Activated CD4-positive, alpha-beta T cell treated with anti-CD3 and anti-CD28 coated beads for 4 hours (primary cell): ENCODE data around the gene PC.
A peak's percentile ranks its signal among the peaks of the same experiment; 100 is the strongest.
"Not testable (repeated sequence)": the region's sequence is repeated elsewhere in the genome, so short reads cannot be mapped to it uniquely, and the experiment has no call there.

ENCODE experiments used
- DNase-seq, 2 donors: peaks; one replicate each; pipeline ENCODE4 v3.0.0-alpha.2; 2020

Gene PC, protein sequence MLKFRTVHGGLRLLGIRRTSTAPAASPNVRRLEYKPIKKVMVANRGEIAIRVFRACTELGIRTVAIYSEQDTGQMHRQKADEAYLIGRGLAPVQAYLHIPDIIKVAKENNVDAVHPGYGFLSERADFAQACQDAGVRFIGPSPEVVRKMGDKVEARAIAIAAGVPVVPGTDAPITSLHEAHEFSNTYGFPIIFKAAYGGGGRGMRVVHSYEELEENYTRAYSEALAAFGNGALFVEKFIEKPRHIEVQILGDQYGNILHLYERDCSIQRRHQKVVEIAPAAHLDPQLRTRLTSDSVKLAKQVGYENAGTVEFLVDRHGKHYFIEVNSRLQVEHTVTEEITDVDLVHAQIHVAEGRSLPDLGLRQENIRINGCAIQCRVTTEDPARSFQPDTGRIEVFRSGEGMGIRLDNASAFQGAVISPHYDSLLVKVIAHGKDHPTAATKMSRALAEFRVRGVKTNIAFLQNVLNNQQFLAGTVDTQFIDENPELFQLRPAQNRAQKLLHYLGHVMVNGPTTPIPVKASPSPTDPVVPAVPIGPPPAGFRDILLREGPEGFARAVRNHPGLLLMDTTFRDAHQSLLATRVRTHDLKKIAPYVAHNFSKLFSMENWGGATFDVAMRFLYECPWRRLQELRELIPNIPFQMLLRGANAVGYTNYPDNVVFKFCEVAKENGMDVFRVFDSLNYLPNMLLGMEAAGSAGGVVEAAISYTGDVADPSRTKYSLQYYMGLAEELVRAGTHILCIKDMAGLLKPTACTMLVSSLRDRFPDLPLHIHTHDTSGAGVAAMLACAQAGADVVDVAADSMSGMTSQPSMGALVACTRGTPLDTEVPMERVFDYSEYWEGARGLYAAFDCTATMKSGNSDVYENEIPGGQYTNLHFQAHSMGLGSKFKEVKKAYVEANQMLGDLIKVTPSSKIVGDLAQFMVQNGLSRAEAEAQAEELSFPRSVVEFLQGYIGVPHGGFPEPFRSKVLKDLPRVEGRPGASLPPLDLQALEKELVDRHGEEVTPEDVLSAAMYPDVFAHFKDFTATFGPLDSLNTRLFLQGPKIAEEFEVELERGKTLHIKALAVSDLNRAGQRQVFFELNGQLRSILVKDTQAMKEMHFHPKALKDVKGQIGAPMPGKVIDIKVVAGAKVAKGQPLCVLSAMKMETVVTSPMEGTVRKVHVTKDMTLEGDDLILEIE

DNA sequence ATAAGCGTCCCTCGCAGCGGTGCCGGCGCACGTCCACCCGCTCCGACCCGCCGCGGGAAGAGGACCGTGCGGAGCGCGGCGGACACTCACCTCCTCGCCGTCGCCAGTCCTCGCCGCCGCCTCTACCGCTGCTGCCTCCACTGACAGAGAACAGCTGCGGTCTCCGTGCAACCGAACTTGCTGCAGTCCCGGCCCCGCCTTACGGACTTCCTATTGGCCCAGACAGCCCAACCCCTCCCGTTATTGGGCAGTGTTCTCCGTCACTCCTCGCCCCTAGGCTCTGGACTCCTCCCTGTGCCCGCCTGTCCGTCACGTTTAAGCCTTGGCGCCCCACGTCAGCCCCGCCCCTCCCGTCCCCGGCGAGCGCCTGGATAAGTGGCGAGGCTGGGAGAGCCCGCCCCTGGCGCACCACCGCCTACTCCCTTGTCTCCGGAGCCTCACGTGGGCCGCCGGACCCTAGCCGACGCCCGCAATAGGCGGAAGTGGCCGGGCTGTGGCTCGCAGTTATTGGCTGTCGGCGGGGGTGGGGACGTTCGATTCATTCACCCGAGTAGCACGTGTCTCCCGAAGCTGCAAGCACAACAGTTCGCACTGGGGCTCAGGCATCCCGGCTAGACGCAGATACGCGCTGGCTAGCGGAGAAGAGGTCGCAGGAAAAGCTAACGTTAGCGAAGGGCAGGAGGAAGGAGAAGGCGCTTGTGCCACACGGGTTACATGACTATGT lies at the start of gene PC:
PC (minus strand) TSS at position 152 of the 724 bp plus-strand sequence. CDS start 86,224 bp downstream, outside the sequence.
- peak; percentile 96 for DNase-seq

DNA sequence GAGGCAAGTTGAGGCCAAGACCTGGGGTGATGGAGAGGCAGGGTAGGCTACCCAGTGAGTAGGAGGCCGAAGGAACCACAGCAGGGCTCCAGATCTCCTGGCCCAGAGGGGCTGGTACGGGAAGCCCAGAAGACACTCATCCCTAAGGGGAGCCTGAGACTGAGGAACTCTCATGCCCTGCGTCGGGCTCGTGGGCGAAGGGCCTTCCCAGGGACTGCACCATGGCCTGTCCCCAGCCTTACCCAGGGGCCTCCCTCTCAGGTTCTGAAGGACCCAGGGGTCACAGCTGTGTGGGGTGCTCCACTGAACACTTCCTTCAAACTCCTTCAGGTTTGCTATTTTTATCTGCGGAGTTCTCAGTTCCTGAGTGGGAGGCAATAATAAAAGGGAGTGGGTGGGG lies 48.9 kb upstream of the PC start:
- DNase-seq, result no peak

DNA sequence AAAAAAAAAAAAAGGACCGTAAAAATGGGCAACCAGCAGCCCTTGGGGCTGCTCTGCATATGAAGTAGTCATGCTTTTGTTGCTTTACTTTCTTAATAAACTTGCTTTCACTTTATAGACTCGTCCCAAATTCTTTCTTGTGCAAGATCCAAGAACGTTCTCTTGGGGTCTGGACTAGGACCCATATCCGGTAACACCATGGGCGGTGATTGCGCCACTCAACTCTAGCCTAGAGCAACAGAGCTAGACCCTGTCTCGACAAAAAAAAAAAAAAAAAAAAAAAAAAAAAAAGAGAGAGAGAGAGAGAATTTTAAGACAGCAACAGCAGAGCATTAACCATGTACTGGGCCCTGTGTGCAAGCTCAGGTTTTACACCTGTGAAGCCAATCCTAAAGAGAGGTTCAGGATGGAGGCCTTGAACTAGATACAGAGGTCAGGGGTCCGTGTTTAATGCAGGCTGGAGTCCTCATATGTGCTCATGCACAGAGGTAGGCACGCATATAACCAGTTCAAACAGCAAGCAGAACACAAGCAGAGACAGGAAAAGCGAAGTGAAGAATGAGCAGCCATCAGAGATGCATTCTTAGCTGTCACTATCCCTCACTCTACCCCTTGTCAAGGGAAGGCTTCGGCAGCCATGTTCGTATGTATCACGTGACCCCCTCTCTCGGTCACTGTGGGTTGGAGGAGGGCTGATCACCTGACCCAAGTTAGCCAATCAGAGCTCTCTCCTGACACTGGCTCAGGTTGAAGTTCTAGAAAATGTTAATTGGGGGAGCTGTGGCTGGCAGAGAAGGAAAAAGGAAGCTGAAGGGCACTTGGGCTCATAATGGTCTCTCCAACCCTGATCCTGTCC lies 48.1 kb upstream of the PC start:
- no peak for DNase-seq

DNA sequence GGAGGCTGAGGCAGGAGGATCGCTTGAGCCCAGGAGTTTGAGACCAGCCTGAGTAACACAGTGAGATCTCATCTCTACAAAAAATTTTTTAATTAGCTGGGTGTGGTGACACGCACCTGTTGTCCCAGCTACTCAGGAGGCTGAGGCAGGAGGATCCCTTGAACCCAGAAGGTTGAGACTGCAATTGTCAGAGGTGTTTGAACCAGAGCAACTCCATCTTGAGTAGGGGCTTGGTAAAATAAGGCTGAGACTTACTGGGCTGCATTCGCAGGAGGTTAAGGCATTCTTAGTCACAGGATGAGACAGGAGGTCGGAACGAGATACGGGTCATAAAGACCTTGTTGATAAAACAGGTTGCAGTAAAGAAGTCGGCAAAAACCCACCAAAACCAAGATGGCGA lies 47.0 kb upstream of the PC start:
- DNase-seq, result not testable (repeated sequence)

DNA sequence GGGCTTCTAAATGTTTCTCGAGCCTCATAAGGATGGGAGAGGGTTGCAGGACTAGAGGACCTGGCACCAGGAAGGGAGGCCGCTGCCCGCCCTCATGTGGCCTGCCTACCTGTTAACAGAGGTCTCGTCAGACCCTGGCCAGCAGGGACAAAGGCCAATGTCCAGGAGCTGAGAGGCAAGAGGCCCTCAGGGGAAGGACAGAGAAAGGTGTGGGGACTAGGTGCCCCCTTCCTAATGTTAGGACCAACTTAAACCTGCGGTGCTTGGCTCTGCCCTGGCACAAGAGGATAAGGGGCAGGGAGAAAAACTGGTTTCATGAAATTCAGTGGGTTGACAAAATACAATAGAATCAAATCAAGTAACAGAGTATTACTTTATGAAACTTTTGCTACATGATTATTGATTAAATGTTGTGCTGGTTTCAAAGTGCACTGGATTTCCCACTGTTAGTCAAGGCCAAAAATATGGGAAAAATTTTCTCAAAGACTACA lies 44.8 kb upstream of the PC start:
- no peak for DNase-seq

DNA sequence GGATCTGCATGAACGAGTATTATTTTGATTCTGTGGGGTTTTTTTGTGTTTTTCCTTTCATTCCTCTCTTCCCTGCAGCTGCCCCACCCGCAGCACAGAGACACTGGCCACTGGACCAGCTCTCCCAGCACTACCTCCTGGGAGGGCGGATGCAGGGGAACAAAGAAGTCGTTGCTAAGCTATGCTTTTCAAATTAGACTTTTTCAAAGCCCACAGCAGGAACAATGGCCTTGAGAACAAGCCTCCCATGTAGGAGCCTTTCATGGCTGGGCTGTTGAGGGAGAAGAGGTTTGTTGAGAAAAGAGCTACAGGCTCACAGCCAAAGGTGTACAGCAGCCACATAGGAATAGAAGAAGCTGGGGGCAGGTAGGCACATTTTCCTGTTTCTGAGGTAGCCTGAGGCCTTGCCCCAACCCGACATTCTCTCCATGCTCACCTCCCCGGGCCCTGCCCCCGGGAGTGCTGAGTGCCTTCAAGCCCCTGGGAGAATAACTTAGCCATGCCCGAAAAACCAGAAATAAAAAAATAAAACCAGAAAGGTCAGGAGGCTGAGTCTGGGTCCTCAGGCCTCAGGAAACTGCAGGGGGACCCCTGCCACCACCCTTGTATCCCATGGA lies 44.2 kb upstream of the PC start:
- no peak for DNase-seq

DNA sequence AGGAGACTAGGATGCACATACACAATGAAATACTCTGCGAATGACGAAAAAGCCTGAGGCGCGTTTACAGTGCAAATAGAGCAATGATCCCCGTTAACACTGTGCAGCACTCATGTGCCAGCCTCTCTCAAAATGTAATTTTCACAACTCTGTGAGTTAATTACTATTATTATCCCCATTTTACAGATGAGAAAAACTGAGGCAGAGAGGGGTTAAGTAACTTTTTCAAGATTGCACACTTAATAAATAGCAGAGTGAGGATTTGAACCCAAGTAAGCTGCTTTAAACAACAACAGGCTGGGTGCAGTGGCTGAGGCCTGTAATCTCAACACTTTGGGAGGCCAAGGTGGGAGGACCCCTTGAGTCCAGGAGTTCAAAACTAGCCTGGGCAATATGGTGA lies 43.1 kb upstream of the PC start:
- DNase-seq, result no peak

DNA sequence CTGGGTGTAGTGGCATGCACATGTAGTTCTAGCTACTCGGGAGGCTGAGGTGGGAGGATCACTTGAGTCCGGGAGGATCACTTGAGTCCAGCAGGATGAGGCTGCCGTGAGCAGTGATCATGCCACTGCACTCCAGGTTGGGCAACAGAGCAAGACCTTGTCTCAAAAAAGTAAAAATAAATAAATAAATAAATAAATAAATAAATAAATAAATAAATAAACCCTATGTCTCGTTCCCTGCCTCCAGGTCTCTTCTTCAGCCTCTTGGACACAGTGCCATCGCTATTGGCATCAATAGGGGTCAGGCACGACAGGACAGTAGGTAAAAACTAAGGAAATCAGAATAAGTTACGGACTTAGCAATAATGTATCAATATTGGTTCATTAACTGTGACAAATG lies 41.4 kb upstream of the PC start:
- no peak for DNase-seq

DNA sequence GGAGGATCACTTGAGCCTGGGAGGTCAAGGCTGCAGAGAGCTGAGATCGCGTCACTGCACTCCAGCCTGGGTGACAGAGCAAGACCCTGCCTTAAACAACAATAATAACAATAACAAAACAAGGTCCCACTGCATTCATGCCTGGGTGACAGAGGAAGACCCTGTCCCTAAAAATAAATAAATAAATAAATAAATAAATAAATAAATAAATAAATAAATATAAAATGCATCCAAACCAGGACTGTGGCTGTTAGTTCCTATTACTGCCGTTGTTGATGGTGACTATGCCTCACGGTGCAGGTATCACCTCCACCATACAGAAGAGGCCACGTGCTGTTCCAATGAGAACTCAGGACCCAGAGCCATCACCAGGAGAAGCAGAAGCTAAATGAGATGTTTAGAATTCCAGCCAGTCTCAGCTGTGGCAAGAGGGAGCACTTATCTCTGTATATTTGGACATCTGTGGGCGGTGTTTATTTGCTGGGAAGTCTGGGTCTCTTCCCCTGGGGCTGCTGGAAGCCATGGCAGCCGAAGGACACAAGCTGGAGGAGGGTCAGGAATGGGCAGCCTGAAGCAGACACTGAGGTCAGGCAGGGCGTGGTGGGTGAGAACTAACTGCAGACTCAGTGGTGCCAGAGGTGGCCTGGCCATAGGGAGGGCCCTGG lies 38.6 kb upstream of the PC start:
- no peak for DNase-seq

DNA sequence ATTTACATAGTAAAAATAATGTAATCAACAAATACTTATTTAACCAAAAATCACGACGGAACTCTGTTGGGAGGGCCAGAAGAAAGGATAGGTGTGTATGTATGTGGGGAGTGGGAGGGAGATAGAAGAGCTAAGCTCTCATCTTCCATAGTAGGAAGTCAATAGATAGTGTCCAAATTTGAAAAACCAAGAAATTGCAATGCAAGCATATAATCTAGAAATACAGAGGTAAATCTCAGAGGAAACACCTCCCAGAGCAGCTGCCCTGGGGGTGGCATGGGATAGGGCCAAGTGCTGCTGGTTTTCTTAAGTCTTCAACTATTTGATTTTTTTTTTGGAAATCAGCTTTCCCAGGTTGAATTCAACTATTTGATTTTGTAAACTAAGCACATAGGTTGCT lies 33.9 kb upstream of the PC start:
- no peak for DNase-seq

DNA sequence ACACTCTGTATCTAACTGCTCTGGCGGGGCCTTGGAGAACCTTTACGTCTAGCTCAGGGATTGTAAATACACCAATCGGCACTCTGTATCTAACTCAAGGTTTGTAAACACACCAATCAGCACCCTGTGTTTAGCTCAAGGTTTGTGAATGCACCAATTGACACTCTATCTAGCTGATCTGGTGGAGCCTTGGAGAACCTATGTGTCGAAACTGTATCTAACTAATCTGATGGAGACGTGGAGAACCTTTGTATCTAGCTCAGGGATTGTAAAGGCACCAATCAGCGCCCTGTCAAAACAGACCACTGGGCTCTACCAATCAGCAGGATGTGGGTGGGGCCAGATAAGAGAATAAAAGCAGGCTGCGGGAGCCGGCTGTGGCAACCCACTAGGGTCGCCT lies 31.2 kb upstream of the PC start:
- not testable (repeated sequence) for DNase-seq

DNA sequence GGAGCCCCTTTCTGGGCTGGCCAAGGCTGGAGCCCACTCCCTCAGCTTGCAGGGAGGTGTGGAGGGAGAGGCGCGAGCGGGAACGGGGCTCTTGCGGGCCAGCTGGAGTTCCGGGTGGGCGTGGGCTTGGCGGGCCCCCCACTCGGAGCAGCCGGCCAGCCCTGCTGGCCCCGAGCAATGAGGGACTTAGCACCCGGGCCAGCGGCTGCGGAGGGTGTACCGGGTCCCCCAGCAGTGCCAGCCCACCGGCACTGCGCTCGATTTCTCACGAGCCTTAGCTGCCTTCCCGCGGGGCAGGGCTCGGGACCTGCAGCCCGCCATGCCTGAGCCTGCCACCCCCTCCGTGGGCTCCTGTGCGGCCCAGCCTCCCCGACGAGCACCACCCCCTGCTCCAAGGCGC lies 30.6 kb upstream of the PC start:
- not testable (repeated sequence) for DNase-seq

DNA sequence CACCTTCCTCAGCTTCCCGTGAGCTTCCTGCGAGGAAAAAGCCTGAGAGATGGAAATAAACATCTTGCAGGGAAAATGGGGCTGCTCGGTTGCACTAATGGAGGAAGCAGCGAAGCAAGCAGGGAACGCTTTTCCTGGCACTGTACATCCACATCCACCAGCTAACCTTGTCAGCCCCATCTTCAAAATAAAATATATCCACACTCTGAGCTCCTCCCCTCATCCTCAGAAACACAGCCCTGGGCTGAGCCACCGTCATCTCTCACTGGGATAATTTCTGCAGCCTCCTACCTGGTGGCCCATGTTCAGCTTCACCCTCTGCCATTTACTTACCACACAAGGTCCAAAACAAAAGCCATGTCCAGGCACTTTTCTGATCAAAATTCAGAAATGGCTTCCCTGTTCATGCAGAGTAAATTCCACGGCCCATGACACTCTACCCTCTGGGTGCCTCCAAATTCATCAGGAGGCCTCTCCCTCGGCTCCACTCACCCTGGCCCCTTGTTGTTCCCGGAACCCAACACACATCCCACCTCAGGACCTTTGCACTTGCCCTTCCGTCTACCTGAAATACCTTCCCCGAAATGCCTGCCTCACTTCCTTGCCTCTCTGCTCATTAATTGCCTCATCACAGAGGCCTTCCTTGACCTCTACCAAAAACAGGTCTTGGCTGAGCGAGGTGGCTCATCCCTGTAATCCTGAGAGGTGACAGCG lies 29.9 kb upstream of the PC start:
- no peak for DNase-seq

DNA sequence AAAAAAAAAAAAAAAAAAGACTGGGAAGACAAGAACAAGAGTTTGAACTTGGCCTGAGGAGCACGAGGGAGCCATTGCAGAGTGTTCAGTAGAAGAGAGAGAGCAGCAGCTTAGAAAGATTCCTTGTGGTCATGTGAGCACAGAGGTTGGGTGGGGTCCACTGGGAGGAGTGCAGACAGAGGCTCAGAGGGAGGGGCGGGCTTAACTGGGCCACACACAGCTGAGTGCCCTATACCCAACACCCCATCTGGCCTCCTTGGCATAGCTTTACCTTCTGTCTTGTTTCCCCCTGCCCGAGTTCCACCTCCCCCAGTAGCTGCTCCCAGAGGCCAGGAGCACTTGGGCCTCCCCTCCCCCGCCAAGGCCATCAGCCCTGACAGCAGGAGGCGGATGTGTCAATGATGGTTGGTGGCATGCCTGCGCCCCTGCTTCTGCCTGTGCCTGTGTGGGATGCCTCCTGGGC lies 29.0 kb upstream of the PC start:
- no peak for DNase-seq

DNA sequence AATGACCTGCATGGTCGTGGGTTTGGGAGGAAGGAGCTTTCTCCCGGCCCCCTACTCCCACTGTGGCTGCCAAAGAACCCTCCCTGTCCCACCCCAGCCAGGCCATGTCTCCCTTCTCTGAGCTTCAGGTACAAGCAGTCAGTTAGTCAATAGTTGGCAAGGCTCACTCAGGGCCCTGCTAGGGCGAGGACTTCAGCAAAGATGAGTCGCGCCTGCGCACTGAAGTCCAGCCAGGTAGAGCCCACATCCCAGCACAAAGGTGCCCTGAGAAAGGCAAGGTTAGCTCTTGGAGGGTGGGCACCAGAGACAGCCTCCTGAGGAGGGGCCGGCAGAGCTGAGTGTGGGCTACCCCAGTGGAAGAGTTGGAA lies 28.0 kb upstream of the PC start:
- no peak for DNase-seq

DNA sequence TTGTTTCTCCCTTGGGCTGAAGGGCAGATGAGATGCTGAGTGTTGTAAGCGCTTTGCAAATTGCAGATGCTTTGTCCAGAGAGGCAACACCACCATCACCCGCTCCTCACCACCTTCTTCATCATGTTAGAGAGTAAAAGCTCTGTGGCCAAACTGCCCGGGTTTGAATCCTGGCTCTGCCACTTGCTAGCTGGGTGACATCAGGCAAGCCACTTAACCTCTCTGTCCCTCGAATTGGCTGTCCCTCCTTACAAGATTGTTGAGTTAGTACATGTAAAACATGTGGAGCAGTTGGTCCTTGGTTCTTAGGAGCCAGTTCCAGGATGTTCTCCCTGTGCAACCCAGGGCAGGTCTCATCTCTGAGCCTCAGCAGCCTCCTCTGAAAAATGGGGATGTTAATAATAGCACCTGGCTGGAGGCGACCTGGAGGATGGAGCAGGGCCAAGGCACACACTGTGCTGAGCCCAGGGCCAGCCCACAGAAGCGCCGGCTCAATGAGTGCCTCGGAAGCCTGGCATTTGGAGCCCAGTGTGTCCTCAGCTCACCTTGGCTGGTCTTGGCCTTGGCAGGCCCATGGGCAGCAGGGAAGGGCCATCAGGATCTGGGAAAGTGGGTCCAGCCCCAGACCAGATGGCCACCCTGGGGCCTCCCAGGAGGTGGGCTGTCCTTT lies 27.5 kb upstream of the PC start:
- no peak for DNase-seq

DNA sequence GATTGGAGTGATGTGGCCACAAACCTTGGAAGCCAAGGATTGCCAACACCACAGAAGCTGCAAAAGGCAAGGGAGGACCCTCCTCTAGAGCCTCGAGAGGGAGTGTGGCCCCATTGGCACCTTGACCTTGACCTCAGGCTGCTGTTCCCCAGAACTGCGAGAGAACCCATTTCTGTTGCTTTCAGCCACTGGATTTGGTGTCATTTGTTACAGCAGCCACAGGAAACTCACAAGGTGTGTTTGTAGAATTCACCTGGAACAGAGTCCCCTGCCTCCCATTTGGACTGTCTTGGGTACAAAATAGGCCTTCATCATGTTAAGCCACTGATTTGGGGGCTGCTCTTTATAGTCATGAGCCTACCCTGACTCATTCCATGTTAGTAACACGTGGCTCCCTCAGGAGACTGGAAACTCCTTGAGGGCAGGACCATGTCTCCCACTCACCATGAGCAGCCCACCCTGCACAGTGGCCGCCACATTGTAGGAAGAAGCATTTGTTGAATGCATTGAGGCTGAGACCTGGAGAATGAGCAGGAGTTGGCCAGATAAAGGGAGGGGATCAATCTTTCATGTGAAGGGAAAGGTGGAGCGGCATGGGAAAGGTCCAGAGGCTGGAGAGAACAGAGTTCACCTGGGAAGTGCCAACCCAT lies 25.2 kb upstream of the PC start:
- DNase-seq, result no peak

DNA sequence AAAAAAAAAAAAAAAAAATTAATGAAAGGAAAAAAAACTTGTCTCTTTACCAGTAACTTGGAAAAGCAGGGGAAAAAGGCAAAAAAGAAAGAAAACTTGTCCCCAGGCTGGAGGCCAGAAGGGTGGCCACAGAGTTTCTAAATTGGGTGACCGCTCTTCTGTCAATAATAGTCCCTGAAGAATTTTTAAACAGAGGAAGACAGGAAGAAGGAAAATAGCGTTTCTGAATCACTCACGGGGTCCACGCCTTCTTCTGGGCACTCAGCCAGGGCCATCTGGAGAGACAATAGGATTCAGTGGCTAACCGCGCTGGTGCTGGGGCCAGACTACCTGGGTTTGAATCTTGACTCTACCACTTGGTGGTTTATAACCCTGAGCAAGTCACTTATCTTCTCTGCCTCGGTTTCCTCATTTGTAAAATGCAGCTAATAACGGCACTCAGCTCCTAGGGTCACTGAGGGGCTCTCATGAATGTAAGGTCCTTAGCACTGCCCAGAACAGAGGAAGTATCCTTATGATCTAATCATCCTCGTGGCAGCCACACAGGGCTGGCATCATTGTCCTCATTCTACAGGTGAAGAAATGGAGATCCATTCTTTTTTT lies 23.9 kb upstream of the PC start:
- no peak for DNase-seq
